Epithelial cell of proximal tubule (primary cell): ENCODE results near the gene DSN1. TPM values are rescaled to one million over a fixed set of nuclear protein-coding genes. Genes with fewer than 3 reads are reported as not detected.

Source experiments
- DNase-seq: peaks from one replicate; pipeline ENCODE4 v3.0.0-alpha.2; 2011; ENCODE audit warnings: low read depth
- H3K4me3 ChIP-seq: 2 replicates; pipeline ENCODE4 v1.5.1; 2011; ENCODE audit warnings: low read depth, mild to moderate bottlenecking, low read length
- total RNA-seq: library from RNA; depleted of rRNA; stranded (reverse); fragments of >200 nt; gene quantifications from 2 replicates; pipeline ENCODE4 v1.2.3, GENCODE V29; 2015
- TF ChIP-seq, protein P1 (sequence below): conservative IDR thresholded peaks from 2 replicates; pipeline ENCODE4 v1.5.1; 2012; ENCODE audit warnings: low read depth, mild to moderate bottlenecking, low read length

The DSN1 gene
- total RNA-seq, 1 donor from 2014 or later, result 19.8 TPM

DNA sequence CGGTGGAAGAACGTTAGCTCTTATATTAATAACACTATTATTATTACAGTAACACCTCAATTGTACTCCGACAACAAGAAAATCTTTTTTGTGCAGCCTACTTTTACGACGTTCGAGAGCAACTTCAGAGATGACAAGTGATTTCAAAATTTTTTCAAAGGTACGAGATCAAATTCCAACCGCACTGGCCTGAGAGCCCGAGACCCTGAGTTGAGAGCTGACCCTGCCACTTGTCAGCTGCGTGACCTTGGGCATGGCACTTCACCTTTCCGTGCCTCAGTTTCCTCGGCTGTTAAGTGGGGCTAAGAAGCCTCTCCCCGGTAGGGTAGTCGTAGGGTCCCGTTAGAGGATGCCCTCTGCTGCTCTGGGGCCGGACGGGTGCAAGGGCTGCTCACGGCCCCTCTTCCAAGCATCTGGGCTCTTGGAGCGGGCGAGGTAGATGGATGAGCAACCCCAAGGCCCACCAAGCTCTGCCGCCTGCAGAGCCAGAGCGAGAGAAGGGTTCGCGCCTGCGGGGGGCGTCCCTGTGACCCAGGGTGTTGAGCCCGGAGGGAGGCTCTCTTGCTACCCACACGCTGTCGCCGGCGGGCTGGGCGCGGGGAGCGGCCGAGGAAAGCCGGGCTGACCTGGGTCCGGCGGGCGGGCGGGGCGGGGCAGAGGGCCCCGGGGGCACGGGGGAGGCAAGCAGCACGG is 28.2 kb downstream of the DSN1 start:
- DNase-seq, result no peak
- TF ChIP-seq, protein P1, sequence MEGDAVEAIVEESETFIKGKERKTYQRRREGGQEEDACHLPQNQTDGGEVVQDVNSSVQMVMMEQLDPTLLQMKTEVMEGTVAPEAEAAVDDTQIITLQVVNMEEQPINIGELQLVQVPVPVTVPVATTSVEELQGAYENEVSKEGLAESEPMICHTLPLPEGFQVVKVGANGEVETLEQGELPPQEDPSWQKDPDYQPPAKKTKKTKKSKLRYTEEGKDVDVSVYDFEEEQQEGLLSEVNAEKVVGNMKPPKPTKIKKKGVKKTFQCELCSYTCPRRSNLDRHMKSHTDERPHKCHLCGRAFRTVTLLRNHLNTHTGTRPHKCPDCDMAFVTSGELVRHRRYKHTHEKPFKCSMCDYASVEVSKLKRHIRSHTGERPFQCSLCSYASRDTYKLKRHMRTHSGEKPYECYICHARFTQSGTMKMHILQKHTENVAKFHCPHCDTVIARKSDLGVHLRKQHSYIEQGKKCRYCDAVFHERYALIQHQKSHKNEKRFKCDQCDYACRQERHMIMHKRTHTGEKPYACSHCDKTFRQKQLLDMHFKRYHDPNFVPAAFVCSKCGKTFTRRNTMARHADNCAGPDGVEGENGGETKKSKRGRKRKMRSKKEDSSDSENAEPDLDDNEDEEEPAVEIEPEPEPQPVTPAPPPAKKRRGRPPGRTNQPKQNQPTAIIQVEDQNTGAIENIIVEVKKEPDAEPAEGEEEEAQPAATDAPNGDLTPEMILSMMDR, result no peak
- peak overlapping the region; percentile 88 for H3K4me3 ChIP-seq

DNA sequence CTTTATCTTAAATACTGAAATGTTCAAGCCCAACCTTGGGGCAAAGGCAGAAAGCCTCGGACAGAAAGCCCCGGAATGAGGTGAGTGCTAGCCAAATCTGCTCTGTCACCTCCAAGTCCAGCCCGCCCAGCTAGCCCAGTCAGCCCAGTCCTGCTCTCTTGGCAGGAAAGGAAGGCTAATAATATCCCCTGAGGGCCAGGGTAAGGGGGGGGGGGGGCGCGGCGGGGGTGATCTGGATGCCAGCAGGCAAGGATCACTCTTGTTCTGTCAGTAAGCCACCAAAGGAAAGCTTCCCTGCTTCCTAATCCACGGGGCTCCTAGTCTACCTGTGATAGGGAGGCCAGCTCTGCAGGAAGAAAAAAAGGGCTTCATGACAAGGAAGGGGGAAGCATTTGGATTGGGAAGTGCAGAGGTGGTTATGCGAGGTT is 28.8 kb downstream of the DSN1 start:
- DNase-seq, result no peak
- TF ChIP-seq, protein P1, result no peak

DNA sequence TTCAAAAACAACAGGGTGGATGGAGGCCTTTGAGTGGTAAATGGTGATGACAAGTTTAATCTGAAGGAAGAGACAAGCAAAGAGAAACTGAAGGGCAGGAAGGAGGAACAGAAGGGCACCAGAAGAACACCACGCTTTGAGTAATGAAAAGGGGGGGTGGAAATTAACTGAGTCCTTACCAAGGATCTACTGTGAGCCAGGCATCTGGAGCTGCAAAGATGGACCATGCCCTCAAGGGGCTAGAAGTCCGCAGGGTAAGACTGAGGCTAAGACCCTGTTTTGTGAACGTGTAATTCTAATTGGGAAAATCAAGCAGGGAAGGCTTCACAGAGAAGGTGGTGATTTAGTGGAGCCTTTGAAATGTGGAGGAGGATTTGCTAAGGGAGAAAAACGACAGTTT is 29.3 kb downstream of the DSN1 start:
- H3K4me3 ChIP-seq, result no peak overlapping the region
- no peak for DNase-seq
- TF ChIP-seq, protein P1, result no peak

More for the DNA sequence above, 28.8 kb downstream of the DSN1 start:
- peak overlapping the region; percentile 88 for H3K4me3 ChIP-seq

DNA sequence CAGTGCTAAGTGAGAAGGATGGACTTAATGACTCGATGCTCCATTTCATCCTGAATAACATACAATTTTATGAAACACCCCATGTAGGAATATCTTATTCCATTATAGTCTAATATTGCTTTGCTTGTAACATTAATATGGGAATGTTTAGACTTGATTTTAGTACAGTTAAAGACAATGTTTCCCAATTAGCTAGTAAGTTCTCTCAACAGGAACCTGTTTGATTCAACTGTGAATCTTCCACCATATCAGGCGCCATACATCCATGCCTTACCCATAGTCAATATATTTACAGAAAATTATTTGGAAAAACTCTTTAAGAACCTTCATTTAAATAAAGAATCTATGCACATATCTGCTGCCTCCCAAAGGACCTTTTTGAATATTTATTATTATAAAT is 31.0 kb downstream of the DSN1 start:
- TF ChIP-seq, protein P1, result no peak
- no peak overlapping the region for H3K4me3 ChIP-seq
- no peak for DNase-seq

DNA sequence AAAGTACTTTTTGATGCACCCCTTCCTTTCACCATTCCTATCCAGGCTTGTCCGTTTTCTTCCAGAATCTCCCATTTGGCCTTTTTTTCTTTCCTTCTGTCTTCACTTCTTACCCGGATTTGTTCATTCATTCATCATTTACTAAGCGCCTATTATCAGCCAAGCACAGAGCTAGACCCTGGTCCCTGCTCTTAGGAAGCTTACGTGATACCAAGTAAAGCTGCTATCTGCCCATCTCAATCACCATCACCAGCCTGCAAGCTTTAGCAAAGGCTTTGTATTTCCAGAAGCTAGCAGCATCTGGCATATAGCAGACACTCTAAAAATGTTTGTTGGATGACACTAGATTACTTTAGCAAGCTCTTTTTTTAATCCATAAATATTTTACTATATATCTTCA is 32.5 kb downstream of the DSN1 start:
- no peak overlapping the region for H3K4me3 ChIP-seq
- DNase-seq, result no peak
- TF ChIP-seq, protein P1, result no peak

DNA sequence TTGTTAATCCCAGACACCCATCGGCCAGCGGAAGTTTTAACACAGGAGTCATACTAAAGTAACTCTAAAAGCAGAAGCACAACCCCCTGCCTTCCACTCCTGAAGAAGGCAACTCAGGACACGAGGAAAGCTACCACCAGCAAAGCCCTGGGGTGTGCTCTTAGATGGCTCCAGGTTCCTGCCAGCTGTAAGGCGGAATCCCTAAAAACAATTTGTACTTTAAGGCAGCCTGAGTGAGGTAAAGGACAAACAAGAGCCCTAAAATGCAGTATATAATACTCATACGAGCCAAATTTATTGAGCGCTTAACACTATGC is 36.4 kb downstream of the DSN1 start:
- TF ChIP-seq, protein P1, result no peak
- H3K4me3 ChIP-seq, result no peak overlapping the region
- no peak for DNase-seq
